K562 (cell line): Measurements from ENCODE around the gene MCCD1. TPM values are rescaled to one million over a fixed set of nuclear protein-coding genes. Genes with fewer than 3 reads are reported as not detected.

Experiments
- CAMTA2 ChIP-seq: fragments of 250-450 bp; sonication (Bioruptor Pico); conservative IDR thresholded peaks from 2 replicates; pipeline ENCODE4 v1.5.1; 2022
- CBX5 ChIP-seq: IDR thresholded peaks from 2 replicates; pipeline ENCODE4 v1.6.1; 2014; ENCODE audit warnings: low read depth, borderline replicate concordance
- FOXP1 ChIP-seq: sonication (generic); formaldehyde crosslinking; IDR thresholded peaks from 2 replicates; pipeline ENCODE4 v1.8.0; 2022; ENCODE audit warnings: mild to moderate bottlenecking, missing genetic modification reagents
- HDAC2 ChIP-seq: fragments of 450-650 bp; IDR thresholded peaks from 2 replicates; pipeline ENCODE4 v1.6.1; 2016; ENCODE audit warnings: mild to moderate bottlenecking
- KDM1A ChIP-seq, 2 experiments: fragments of 450-650 bp; IDR thresholded peaks; 2 replicates each; pipeline ENCODE4 v1.6.1; 2016; ENCODE audit warnings: mild to moderate bottlenecking in 2 of 2
- MED1 ChIP-seq: sonication (generic); formaldehyde crosslinking; IDR thresholded peaks from 2 replicates; pipeline ENCODE4 v1.8.1; 2023; ENCODE audit warnings: missing genetic modification reagents, borderline replicate concordance
- RFX1 ChIP-seq: fragments of 450-650 bp; IDR thresholded peaks from 2 replicates; pipeline ENCODE4 v1.6.1; 2016; ENCODE audit warnings: mild to moderate bottlenecking, moderate library complexity
- SLC30A9 ChIP-seq: fragments of 250-450 bp; sonication (Bioruptor Pico); IDR thresholded peaks from 2 replicates; pipeline ENCODE4 v1.8.0; 2022; ENCODE audit warnings: mild to moderate bottlenecking, moderate library complexity
- SMARCC2 ChIP-seq: fragments of 450-650 bp; IDR thresholded peaks from 2 replicates; pipeline ENCODE4 v1.6.1; 2017; ENCODE audit warnings: antibody characterized with exemption, moderate library complexity, mild to moderate bottlenecking, low read depth
- ZNF57 ChIP-seq: fragments of 450-650 bp; formaldehyde crosslinking; IDR thresholded peaks from 2 replicates; pipeline ENCODE4 v1.4.0; 2020; ENCODE audit warnings: mild to moderate bottlenecking, moderate library complexity
- ZSCAN32 ChIP-seq: fragments of 450-650 bp; formaldehyde crosslinking; IDR thresholded peaks from 2 replicates; pipeline ENCODE4 v1.4.0; 2020; ENCODE audit warnings: mild to moderate bottlenecking, moderate library complexity
- polyA plus RNA-seq, 8 experiments: library from polyadenylated mRNA; depleted of rRNA in 4 of 8; stranded (reverse) in 5 of 8; unstranded in 3 of 8; fragments of >200 nt; fragmentation: Nextera tagmentation in 2 of 8; fragmentation: Illumina TruSeq in 1 of 8; extraction: Ambion mirVana in 2 of 8; extraction: Trizol in 1 of 8; gene quantifications; 2 replicates each; pipeline versions ENCODE4 v1.2.1 to v1.2.3, GENCODE V29; 2011 to 2014; ENCODE audit warnings: inconsistent platforms in 1 of 8, missing spikeins in 1 of 8
- total RNA-seq, 7 experiments: library from RNA; depleted of rRNA in 6 of 7; stranded (reverse); fragments of >200 nt in 6 of 7; fragmentation: Illumina TruSeq in 2 of 7; extraction: Trizol in 2 of 7; gene quantifications; 2 replicates each; pipeline versions ENCODE4 v1.2.1 to v1.2.3, GENCODE V29; 2011 to 2021; ENCODE audit warnings: low replicate concordance in 1 of 7
- TF ChIP-seq, protein P1 (sequence below), 2 experiments: fragments of 450-650 bp; formaldehyde crosslinking in 1 of 2; IDR thresholded peaks; 2 replicates each; pipeline versions ENCODE4 v1.4.0 to v1.6.1; 2014 to 2020; ENCODE audit warnings: mild to moderate bottlenecking in 2 of 2, borderline replicate concordance in 1 of 2, low read depth in 1 of 2
- TF ChIP-seq, protein P2 (sequence below), 2 experiments: IDR thresholded peaks; 2 replicates each; pipeline ENCODE4 v1.6.1; 2012; ENCODE audit warnings: improper control_type of control experiment in 2 of 2, low read depth in 2 of 2, low read length in 2 of 2, borderline replicate concordance in 1 of 2
- TF ChIP-seq, protein P3 (sequence below): fragments of 450-650 bp; formaldehyde crosslinking; IDR thresholded peaks from 2 replicates; pipeline ENCODE4 v1.4.0; 2020; ENCODE audit warnings: mild to moderate bottlenecking
- TF ChIP-seq, protein P4 (sequence below): fragments of 450-650 bp; IDR thresholded peaks from 2 replicates; pipeline ENCODE4 v1.6.1; 2016; ENCODE audit warnings: low read depth, mild to moderate bottlenecking, moderate library complexity

Gene MCCD1
- total and polyA plus RNA-seq, 9 of the 15 experiments (the other 6 are each of a cell fraction or from before 2014, with no cell fraction given) = not detected

DNA sequence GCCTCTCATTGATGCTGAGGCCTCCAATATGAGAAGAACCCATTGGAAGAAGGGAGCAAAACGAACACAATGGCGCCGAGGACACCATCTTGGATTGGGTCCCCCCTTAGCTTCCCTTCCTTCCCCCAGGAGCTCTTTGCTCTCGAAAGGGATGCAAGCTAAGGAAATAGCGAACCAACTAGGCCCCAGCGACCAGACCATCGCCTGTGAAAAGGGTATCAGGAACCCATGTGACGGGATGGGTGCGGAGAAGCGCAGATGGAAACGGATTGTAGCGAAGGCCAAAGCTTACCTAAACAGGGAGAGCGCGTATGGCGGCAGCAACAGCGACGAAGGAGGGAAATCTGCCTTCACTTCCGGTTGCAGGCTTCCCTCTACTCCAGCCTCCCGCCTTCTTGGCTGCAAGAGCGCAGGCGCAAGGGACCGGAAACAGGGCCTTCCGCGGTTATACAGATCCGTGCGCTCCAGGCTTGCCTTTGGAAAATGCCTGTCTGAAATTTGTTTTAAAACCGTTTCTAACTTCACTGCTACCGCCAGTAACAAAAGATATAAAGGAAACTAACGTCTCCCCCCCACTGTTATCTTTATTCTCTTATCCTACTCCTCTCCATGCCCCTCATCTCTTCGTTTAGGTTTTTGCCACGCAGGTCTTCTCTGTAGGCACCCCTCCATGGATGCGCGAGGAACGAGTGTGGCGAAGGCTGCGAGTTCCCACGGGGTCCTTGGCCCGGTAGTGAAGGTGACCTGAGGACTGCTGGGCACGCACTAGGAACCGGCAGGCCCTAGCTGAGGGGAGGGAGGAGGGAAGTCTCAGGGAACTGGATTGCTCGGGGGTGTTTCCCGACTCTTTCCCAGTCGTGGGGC is 13.1 kb downstream of the MCCD1 start, which contains the start of gene DDX39B (continued):
- TF ChIP-seq RFX1 (no peak; the same call in 1 of the 2 replicates), CBX5 (no peak), SMARCC2 (no peak), MED1 (no peak), CAMTA2 (CRISPR knock-in tag) (no peak), KDM1A (IDR thresholded peaks at IDR 0.05) (0 out of 4 replicates have a peak, but pooled peaks of 1 of the 2 experiments have one; percentile 9), ZSCAN32 (CRISPR knock-in tag) (peak; percentile 54; the same call in 1 of the 2 replicates), HDAC2 (peak; percentile 89; the same call in 1 of the 2 replicates), SLC30A9 (CRISPR knock-in tag) (no peak), ZNF57 (0 out of 2 replicates have a peak, but pooled peaks have one; percentile 80), FOXP1 (CRISPR knock-in tag) (no peak; the same call in 1 of the 2 replicates)
- TF ChIP-seq, protein P1, sequence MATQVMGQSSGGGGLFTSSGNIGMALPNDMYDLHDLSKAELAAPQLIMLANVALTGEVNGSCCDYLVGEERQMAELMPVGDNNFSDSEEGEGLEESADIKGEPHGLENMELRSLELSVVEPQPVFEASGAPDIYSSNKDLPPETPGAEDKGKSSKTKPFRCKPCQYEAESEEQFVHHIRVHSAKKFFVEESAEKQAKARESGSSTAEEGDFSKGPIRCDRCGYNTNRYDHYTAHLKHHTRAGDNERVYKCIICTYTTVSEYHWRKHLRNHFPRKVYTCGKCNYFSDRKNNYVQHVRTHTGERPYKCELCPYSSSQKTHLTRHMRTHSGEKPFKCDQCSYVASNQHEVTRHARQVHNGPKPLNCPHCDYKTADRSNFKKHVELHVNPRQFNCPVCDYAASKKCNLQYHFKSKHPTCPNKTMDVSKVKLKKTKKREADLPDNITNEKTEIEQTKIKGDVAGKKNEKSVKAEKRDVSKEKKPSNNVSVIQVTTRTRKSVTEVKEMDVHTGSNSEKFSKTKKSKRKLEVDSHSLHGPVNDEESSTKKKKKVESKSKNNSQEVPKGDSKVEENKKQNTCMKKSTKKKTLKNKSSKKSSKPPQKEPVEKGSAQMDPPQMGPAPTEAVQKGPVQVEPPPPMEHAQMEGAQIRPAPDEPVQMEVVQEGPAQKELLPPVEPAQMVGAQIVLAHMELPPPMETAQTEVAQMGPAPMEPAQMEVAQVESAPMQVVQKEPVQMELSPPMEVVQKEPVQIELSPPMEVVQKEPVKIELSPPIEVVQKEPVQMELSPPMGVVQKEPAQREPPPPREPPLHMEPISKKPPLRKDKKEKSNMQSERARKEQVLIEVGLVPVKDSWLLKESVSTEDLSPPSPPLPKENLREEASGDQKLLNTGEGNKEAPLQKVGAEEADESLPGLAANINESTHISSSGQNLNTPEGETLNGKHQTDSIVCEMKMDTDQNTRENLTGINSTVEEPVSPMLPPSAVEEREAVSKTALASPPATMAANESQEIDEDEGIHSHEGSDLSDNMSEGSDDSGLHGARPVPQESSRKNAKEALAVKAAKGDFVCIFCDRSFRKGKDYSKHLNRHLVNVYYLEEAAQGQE (IDR thresholded peaks at IDR 0.05; ENCODE audit: borderline replicate concordance) = no peak
- TF ChIP-seq, protein P1 (CRISPR knock-in tag; IDR thresholded peaks at IDR 0.05; ENCODE audit: low read depth) = peak; percentile 92; the same call in 1 of the 2 replicates
- TF ChIP-seq, protein P2, sequence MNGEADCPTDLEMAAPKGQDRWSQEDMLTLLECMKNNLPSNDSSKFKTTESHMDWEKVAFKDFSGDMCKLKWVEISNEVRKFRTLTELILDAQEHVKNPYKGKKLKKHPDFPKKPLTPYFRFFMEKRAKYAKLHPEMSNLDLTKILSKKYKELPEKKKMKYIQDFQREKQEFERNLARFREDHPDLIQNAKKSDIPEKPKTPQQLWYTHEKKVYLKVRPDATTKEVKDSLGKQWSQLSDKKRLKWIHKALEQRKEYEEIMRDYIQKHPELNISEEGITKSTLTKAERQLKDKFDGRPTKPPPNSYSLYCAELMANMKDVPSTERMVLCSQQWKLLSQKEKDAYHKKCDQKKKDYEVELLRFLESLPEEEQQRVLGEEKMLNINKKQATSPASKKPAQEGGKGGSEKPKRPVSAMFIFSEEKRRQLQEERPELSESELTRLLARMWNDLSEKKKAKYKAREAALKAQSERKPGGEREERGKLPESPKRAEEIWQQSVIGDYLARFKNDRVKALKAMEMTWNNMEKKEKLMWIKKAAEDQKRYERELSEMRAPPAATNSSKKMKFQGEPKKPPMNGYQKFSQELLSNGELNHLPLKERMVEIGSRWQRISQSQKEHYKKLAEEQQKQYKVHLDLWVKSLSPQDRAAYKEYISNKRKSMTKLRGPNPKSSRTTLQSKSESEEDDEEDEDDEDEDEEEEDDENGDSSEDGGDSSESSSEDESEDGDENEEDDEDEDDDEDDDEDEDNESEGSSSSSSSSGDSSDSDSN (IDR thresholded peaks at IDR 0.05; ENCODE audit: borderline replicate concordance in 1 of 2, low read depth in 2 of 2, low read length in 2 of 2) = peak in 1 of 2 experiments; percentile 82; a peak in 1 of 4 replicates
- TF ChIP-seq, protein P3, sequence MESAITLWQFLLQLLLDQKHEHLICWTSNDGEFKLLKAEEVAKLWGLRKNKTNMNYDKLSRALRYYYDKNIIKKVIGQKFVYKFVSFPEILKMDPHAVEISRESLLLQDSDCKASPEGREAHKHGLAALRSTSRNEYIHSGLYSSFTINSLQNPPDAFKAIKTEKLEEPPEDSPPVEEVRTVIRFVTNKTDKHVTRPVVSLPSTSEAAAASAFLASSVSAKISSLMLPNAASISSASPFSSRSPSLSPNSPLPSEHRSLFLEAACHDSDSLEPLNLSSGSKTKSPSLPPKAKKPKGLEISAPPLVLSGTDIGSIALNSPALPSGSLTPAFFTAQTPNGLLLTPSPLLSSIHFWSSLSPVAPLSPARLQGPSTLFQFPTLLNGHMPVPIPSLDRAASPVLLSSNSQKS = no peak
- TF ChIP-seq, protein P4, sequence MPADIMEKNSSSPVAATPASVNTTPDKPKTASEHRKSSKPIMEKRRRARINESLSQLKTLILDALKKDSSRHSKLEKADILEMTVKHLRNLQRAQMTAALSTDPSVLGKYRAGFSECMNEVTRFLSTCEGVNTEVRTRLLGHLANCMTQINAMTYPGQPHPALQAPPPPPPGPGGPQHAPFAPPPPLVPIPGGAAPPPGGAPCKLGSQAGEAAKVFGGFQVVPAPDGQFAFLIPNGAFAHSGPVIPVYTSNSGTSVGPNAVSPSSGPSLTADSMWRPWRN = no peak; the same call in 1 of the 2 replicates
